ENCODE measurements around the gene POT1. TPM values are rescaled to one million over a fixed set of nuclear protein-coding genes. Genes with fewer than 3 reads are reported as not detected.

POT1 gene
- total and polyA plus RNA-seq, 12 donors: 5.1 to 24.7 (median 15.5) TPM

- Histone ChIP-seq H3K4me3 (no peak overlapping the region), H3K4me1 (no peaks in the 10 kb centered on the region), H3K27me3 (peaks cover 0 to 10% (median 0%) of the 10 kb centered on the region in 7 donors), H3K36me3 (no peaks in the 10 kb centered on the region), H3K9me3 (no peaks in the 10 kb centered on the region), H3K27ac (no peak overlapping the region)
- intact Hi-C loops (cut with DNase I): loop anchor here in 6 of 10 donors (5.0 to 10.0 kb wide), 5 partner anchors 607 to 625 kb away; no protein-coding TSS in a partner anchor
- DNase-seq (no peak), ATAC-seq (no peak)
- no peak for TF ChIP-seq CTCF (IDR thresholded peaks at IDR 0.05)
Observed at GRCh38 chr7:124779620-124780019, 150.0 kb downstream of the POT1 start.

GRCh38 chr7:124779194-124779593, 150.4 kb downstream of the POT1 start:
- DNase-seq (no peak), ATAC-seq (no peak)
- no peaks in the 10 kb centered on the region for H3K36me3 ChIP-seq
- peaks cover 0 to 11% (median 0%) of the 10 kb centered on the region in 7 donors for H3K27me3 ChIP-seq
- no peak for TF ChIP-seq CTCF (IDR thresholded peaks at IDR 0.05)
- intact Hi-C loops (cut with DNase I): no loop called here
- no peaks in the 10 kb centered on the region for H3K9me3 ChIP-seq
- H3K4me3 ChIP-seq: no peak overlapping the region
- no peak overlapping the region for H3K27ac ChIP-seq
- 60 to 64% methylated on average over 3 of the region's 3 CpGs for WGBS, 2 donors
- no peaks in the 10 kb centered on the region for H3K4me1 ChIP-seq

GRCh38 chr7:124777268-124777667, 152.4 kb downstream of the POT1 start:
- H3K4me3 ChIP-seq: no peak overlapping the region
- 78 to 80% methylated on average over 2 of the region's 2 CpGs for WGBS, 2 donors
- no peaks in the 10 kb centered on the region for H3K36me3 ChIP-seq
- intact Hi-C loops (cut with DNase I): no loop called here
- H3K27ac ChIP-seq: no peak overlapping the region
- DNase-seq: no peak
- no peak for TF ChIP-seq CTCF (IDR thresholded peaks at IDR 0.05)
- no peaks in the 10 kb centered on the region for H3K9me3 ChIP-seq
- peaks cover 0 to 17% (median 0%) of the 10 kb centered on the region in 7 donors for H3K27me3 ChIP-seq
- no peak for ATAC-seq
- H3K4me1 ChIP-seq: no peaks in the 10 kb centered on the region

GRCh38 chr7:124776153-124776552, 153.5 kb downstream of the POT1 start:
- intact Hi-C loops (cut with DNase I): no loop called here
- no peaks in the 10 kb centered on the region for H3K4me1 ChIP-seq
- DNase-seq (no peak), ATAC-seq (no peak)
- peaks cover 0 to 17% (median 0%) of the 10 kb centered on the region in 7 donors for H3K27me3 ChIP-seq
- no peak overlapping the region for H3K27ac ChIP-seq
- no peak for TF ChIP-seq CTCF (IDR thresholded peaks at IDR 0.05)
- 47 to 60% methylated on average over 2 of the region's 2 CpGs for WGBS, 2 donors
- no peaks in the 10 kb centered on the region for H3K9me3 ChIP-seq
- H3K4me3 ChIP-seq: no peak overlapping the region
- H3K36me3 ChIP-seq: no peaks in the 10 kb centered on the region
